Lung (tissue), 12 donors: ENCODE measurements around the gene CDH13. TPM values are rescaled to one million over a fixed set of nuclear protein-coding genes. Genes with fewer than 3 reads are reported as not detected.

ENCODE experiments used
- ATAC-seq: fragments of 200-7000 bp; cut with Tn5 transposase; one replicate; pipeline ENCODE4 v1.9.1; 2020; ENCODE audit warnings: moderate number of reproducible peaks; ENCODE audit not compliant: insufficient read depth, low FRiP score
- DNase-seq, 3 donors: peaks; one replicate each; pipeline ENCODE4 v3.0.0-alpha.2; 2013 to 2017
- H3K27ac ChIP-seq, 2 donors: one replicate each; pipeline ENCODE4 v1.5.1; 2013; ENCODE audit warnings: mild to moderate bottlenecking in 2 of 2, moderate library complexity in 2 of 2, control low read depth in 1 of 2, inconsistent platforms in 1 of 2, low read depth in 1 of 2, low read length in 1 of 2
- H3K27me3 ChIP-seq, 3 donors: one replicate each; pipeline ENCODE4 v1.5.1; 2013; ENCODE audit warnings: low read length in 2 of 3; ENCODE audit not compliant: control insufficient read depth in 3 of 3, insufficient read depth in 3 of 3
- H3K36me3 ChIP-seq, 4 donors: one replicate each; pipeline ENCODE4 v1.5.1; 2013; ENCODE audit warnings: low read length in 4 of 4, mild to moderate bottlenecking in 1 of 4, moderate library complexity in 1 of 4; ENCODE audit not compliant: control insufficient read depth in 4 of 4, insufficient read depth in 4 of 4
- H3K4me1 ChIP-seq, 5 donors: one replicate each; pipeline ENCODE4 v1.5.1; 2013; ENCODE audit warnings: low read length in 5 of 5, mild to moderate bottlenecking in 2 of 5, moderate library complexity in 1 of 5; ENCODE audit not compliant: control insufficient read depth in 5 of 5, insufficient read depth in 5 of 5
- H3K4me3 ChIP-seq: one replicate; pipeline ENCODE4 v1.5.1; 2013; ENCODE audit warnings: mild to moderate bottlenecking, control low read depth, moderate library complexity
- H3K9ac ChIP-seq, 2 donors: one replicate each; pipeline ENCODE4 v1.5.1; 2013; ENCODE audit warnings: low read length in 2 of 2, control low read depth in 1 of 2; ENCODE audit not compliant: insufficient read depth in 1 of 2
- H3K9me3 ChIP-seq, 4 donors: one replicate each; pipeline ENCODE4 v1.5.1; 2013; ENCODE audit warnings: low read length in 3 of 4, mild to moderate bottlenecking in 1 of 4, moderate library complexity in 1 of 4; ENCODE audit not compliant: control insufficient read depth in 4 of 4, insufficient read depth in 3 of 4
- WGBS, 2 donors: extraction: QIAGEN DNeasy Blood & Tissue Kit; methylation state at CpG; one replicate each; pipeline ENCODE4 v1.1.7; 2013; 5-methylcytosine and 5-hydroxymethylcytosine counted together
- polyA plus RNA-seq, 2 donors: library from polyadenylated mRNA; stranded (reverse); fragments of 200-250 nt; gene quantifications; one replicate each; pipeline ENCODE4 v1.2.1, GENCODE V29; 2013
- total RNA-seq, 2 donors: library from RNA; depleted of rRNA in 1 of 2; stranded (reverse); fragments of >200 nt in 1 of 2; gene quantifications; one replicate each; pipeline ENCODE4 v1.2.1, GENCODE V29; 2014 to 2021
- TF ChIP-seq, protein P1 (sequence below): IDR thresholded peaks from 2 replicates; pipeline ENCODE4 v1.5.1; 2012; ENCODE audit warnings: mild to moderate bottlenecking; ENCODE audit errors: control extremely low read depth, extremely low read depth
- donor health status: control.
- donor health status: control.
- donor health status: Bipolar disorder and iron deficiency.
- donor health status: healthy.
- donor health status: DM: yes; HTN: yes; CAD: no.

CDH13 gene
- total and polyA plus RNA-seq, 4 donors = 2.1 to 12.3 (median 7.3) TPM

DNA sequence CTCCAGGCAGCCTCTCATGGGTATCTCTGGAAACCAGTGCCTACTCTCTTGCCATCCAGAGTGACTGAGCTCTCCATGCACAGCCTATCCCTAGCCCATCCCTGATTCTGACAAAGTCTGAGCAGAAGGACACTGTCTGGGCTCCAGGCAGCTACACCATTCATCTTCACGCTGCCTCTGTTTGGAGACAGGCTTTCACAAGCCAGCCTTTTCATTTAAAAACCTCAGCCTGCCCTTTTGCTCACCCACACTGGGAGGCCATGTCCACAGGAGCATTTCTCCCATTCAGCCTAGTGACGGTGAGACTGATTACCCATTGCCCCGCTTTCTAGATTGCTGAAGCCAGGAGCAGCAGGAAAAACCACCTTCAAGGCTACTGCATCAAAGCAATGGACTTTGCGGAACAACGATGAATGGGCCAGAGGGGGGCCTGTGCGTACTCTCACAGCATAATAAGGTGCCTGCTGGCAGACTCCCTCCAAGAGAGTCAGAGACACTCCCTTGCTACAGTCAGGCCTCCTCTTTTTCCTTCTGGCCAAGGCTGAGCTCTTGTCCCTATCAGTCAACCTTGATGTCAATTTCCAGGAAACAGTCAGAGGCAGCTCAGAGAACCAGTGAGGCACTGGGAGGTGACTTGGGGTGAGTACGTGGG is 24.7 kb upstream of the CDH13 start:
- H3K4me1 ChIP-seq = no peaks in the 10 kb centered on the region
- H3K9ac ChIP-seq = no peak overlapping the region
- H3K36me3 ChIP-seq = no peaks in the 10 kb centered on the region
- WGBS, 2 donors = 72 to 84% methylated on average over 7 of the region's 7 CpGs
- no peak overlapping the region for H3K4me3 ChIP-seq
- DNase-seq (no peak), ATAC-seq (no peak)
- H3K27me3 ChIP-seq = no peaks in the 10 kb centered on the region
- no peak overlapping the region for H3K27ac ChIP-seq
- peaks cover 0 to 3% (median 0%) of the 10 kb centered on the region in 4 donors for H3K9me3 ChIP-seq
- TF ChIP-seq, protein P1, sequence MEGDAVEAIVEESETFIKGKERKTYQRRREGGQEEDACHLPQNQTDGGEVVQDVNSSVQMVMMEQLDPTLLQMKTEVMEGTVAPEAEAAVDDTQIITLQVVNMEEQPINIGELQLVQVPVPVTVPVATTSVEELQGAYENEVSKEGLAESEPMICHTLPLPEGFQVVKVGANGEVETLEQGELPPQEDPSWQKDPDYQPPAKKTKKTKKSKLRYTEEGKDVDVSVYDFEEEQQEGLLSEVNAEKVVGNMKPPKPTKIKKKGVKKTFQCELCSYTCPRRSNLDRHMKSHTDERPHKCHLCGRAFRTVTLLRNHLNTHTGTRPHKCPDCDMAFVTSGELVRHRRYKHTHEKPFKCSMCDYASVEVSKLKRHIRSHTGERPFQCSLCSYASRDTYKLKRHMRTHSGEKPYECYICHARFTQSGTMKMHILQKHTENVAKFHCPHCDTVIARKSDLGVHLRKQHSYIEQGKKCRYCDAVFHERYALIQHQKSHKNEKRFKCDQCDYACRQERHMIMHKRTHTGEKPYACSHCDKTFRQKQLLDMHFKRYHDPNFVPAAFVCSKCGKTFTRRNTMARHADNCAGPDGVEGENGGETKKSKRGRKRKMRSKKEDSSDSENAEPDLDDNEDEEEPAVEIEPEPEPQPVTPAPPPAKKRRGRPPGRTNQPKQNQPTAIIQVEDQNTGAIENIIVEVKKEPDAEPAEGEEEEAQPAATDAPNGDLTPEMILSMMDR = no peak

DNA sequence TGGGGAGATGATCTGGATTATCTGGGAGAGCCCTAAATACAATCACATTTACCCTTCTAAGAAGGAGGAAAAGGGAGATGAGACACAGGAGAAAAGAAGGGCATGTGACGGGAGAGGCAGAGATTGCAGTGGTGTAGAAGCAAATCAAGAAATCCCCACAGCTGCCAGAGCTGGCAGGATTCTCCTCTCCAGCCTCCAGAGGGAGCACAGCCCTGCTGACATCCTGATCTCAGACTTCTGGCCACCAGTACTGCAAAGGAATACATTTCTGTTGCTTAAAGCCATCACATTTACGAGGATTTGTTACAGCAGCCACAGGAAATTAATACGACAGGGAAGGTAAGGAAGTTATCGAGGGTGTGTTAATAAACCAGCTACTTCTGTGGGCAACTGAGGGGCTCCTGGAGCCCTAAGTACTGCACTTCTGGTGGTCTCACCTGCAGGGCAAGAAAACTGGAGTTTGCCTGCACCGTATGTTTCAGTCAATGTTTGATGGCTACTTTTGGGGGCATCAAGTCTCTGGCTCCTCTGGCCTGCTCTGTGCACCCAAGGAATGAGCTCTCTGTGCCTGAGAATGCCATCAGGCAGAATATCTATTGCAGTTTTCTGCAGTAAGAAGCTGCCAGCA is 22.9 kb upstream of the CDH13 start:
- H3K4me1 ChIP-seq = no peaks in the 10 kb centered on the region
- peaks cover 0 to 3% (median 0%) of the 10 kb centered on the region in 4 donors for H3K9me3 ChIP-seq
- no peak overlapping the region for H3K27ac ChIP-seq
- H3K36me3 ChIP-seq = no peaks in the 10 kb centered on the region
- H3K4me3 ChIP-seq = no peak overlapping the region
- H3K27me3 ChIP-seq = no peaks in the 10 kb centered on the region
- ATAC-seq (no peak), DNase-seq (peak; percentile 40 to 69 (median 60))
- 29 to 31% methylated on average over 5 of the region's 5 CpGs for WGBS, 2 donors
- TF ChIP-seq, protein P1 = peak; percentile 10
- no peak overlapping the region for H3K9ac ChIP-seq

DNA sequence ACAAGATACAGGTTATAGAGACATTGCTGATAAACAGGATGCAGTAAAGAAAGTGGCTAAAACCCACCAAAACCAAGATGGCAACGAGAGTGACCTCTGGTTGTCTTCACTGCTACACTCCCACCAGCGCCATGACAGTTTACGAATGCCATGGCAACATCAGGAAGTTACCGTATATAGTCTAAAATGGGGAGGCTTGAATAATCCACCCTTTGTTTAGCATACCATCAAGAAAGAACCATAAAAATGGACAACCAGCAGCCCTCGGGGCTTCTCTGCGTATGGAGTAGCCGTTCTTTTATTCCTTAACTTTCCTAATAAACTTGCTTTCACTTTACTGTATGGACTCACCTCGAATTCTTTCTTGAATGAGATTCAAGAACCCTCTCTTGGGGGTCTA is 21.7 kb upstream of the CDH13 start:
- TF ChIP-seq, protein P1 = no peak
- WGBS, 2 donors = 91 to 92% methylated on average over 8 of the region's 8 CpGs
- DNase-seq = no peak
- H3K9me3 ChIP-seq = peaks cover 0 to 2% (median 0%) of the 10 kb centered on the region in 4 donors
- peaks cover 0 to 3% (median 1%) of the 10 kb centered on the region in 5 donors for H3K4me1 ChIP-seq
- no peak overlapping the region for H3K9ac ChIP-seq
- no peak for ATAC-seq
- H3K27me3 ChIP-seq = no peaks in the 10 kb centered on the region
- no peak overlapping the region for H3K27ac ChIP-seq
- H3K36me3 ChIP-seq = no peaks in the 10 kb centered on the region
- no peak overlapping the region for H3K4me3 ChIP-seq
